ENCODE results near the gene NAA35.

NAA35 gene

GRCh38 chr9:86062845-86063693, 122.1 kb downstream of the NAA35 start:
- no peak for DNase-seq (ENCODE audit: low read depth in 2 of 2)

GRCh38 chr9:86064220-86064619, 123.3 kb downstream of the NAA35 start:
- DNase-seq (ENCODE audit: low read depth in 2 of 2): no peak

- no peak for DNase-seq (ENCODE audit: low read depth in 2 of 2)
Observed at GRCh38 chr9:86069206-86069869, 128.4 kb downstream of the NAA35 start.
